ENCODE data around the gene EIF4G2.

The EIF4G2 gene

GRCh38 chr11:10807493-10808234 lies 1.1 kb downstream of the EIF4G2 start:
- DNase-seq: no peak

GRCh38 chr11:10806206-10806605 lies 2.5 kb downstream of the EIF4G2 start:
- no peak for DNase-seq

- no peak for DNase-seq
Observed at GRCh38 chr11:10805741-10806140, 3.0 kb downstream of the EIF4G2 start.

- DNase-seq: no peak
Observed at GRCh38 chr11:10803676-10804075, 5.0 kb downstream of the EIF4G2 start.

GRCh38 chr11:10800292-10800691 lies 8.4 kb downstream of the EIF4G2 start:
- DNase-seq: no peak

- no peak for DNase-seq
Observed at GRCh38 chr11:10798330-10798928, 10.3 kb downstream of the EIF4G2 start.

GRCh38 chr11:10797531-10797930 lies 11.2 kb downstream of the EIF4G2 start:
- DNase-seq: no peak

GRCh38 chr11:10797001-10797400 lies 11.7 kb downstream of the EIF4G2 start:
- no peak for DNase-seq

- no peak for DNase-seq
Observed at GRCh38 chr11:10796191-10796590, 12.5 kb downstream of the EIF4G2 start.

- DNase-seq: no peak
Observed at GRCh38 chr11:10793470-10794255, 15.1 kb downstream of the EIF4G2 start.

- no peak for DNase-seq
Observed at GRCh38 chr11:10792385-10793068, 16.2 kb downstream of the EIF4G2 start.

- DNase-seq: no peak
Observed at GRCh38 chr11:10786451-10786850, 22.3 kb downstream of the EIF4G2 start.

- no peak for DNase-seq
Observed at GRCh38 chr11:10785146-10785474, 23.6 kb downstream of the EIF4G2 start.

GRCh38 chr11:10784232-10785145 lies 24.2 kb downstream of the EIF4G2 start:
- no peak for DNase-seq

GRCh38 chr11:10780040-10780439 lies 28.7 kb downstream of the EIF4G2 start:
- DNase-seq: no peak

- no peak for DNase-seq
Observed at GRCh38 chr11:10779086-10779485, 29.6 kb downstream of the EIF4G2 start.

GRCh38 chr11:10778217-10778970 lies 30.3 kb downstream of the EIF4G2 start:
- DNase-seq: no peak

- DNase-seq: no peak
Observed at GRCh38 chr11:10777806-10778205, 30.9 kb downstream of the EIF4G2 start.

- DNase-seq: no peak
Observed at GRCh38 chr11:10777393-10777793, 31.3 kb downstream of the EIF4G2 start.

GRCh38 chr11:10774811-10775210 lies 33.9 kb downstream of the EIF4G2 start:
- no peak for DNase-seq

GRCh38 chr11:10771457-10771856 lies 37.3 kb downstream of the EIF4G2 start:
- DNase-seq: no peak
